ENCODE measurements around the gene BICD1.
"Not testable (repeated sequence)": the region's sequence is repeated elsewhere in the genome, so short reads cannot be mapped to it uniquely, and the experiment has no call there.

BICD1 gene

GRCh38 chr12:32248441-32249140, 141.9 kb downstream of the BICD1 start:
- no peak for DNase-seq (ENCODE audit: low read depth in 2 of 2)

GRCh38 chr12:32249777-32250176, 143.1 kb downstream of the BICD1 start:
- no peak for DNase-seq (ENCODE audit: low read depth in 2 of 2)

- DNase-seq (ENCODE audit: low read depth in 2 of 2), result no peak
Observed at GRCh38 chr12:32252199-32253073, 145.8 kb downstream of the BICD1 start.

- DNase-seq (ENCODE audit: low read depth in 2 of 2), result no peak
Observed at GRCh38 chr12:32253154-32253790, 146.6 kb downstream of the BICD1 start.

GRCh38 chr12:32254260-32254956, 147.8 kb downstream of the BICD1 start:
- DNase-seq (ENCODE audit: low read depth in 2 of 2), result no peak

GRCh38 chr12:32255588-32255987, 148.9 kb downstream of the BICD1 start:
- no peak for DNase-seq (ENCODE audit: low read depth in 2 of 2)

- no peak for DNase-seq (ENCODE audit: low read depth in 2 of 2)
Observed at GRCh38 chr12:32257695-32258496, 151.2 kb downstream of the BICD1 start.

- DNase-seq (ENCODE audit: low read depth in 2 of 2), result no peak
Observed at GRCh38 chr12:32260696-32261095, 154.0 kb downstream of the BICD1 start.

GRCh38 chr12:32261638-32262037, 155.0 kb downstream of the BICD1 start:
- DNase-seq (ENCODE audit: low read depth in 2 of 2), result no peak

- no peak for DNase-seq (ENCODE audit: low read depth in 2 of 2)
Observed at GRCh38 chr12:32264961-32265360, 158.3 kb downstream of the BICD1 start.

- DNase-seq (ENCODE audit: low read depth in 2 of 2), result no peak
Observed at GRCh38 chr12:32265456-32265855, 158.8 kb downstream of the BICD1 start.

GRCh38 chr12:32265951-32266350, 159.3 kb downstream of the BICD1 start:
- no peak for DNase-seq (ENCODE audit: low read depth in 2 of 2)

GRCh38 chr12:32266756-32267155, 160.1 kb downstream of the BICD1 start:
- DNase-seq (ENCODE audit: low read depth in 2 of 2), result no peak

- no peak for DNase-seq (ENCODE audit: low read depth in 2 of 2)
Observed at GRCh38 chr12:32270818-32271710, 164.4 kb downstream of the BICD1 start.

GRCh38 chr12:32272465-32272864, 165.8 kb downstream of the BICD1 start:
- DNase-seq (ENCODE audit: low read depth in 2 of 2), result no peak

GRCh38 chr12:32273063-32273522, 166.4 kb downstream of the BICD1 start:
- no peak for DNase-seq (ENCODE audit: low read depth in 2 of 2)

- DNase-seq (ENCODE audit: low read depth in 2 of 2), result peak; percentile 17 to 36
Observed at GRCh38 chr12:32273712-32274111, 167.1 kb downstream of the BICD1 start.

GRCh38 chr12:32274665-32275064, 168.0 kb downstream of the BICD1 start:
- no peak for DNase-seq (ENCODE audit: low read depth in 2 of 2)

GRCh38 chr12:32275520-32275919, 168.9 kb downstream of the BICD1 start:
- not testable (repeated sequence) for DNase-seq (ENCODE audit: low read depth in 2 of 2)

- no peak for DNase-seq (ENCODE audit: low read depth in 2 of 2)
Observed at GRCh38 chr12:32277774-32278173, 171.1 kb downstream of the BICD1 start.
